IMR-90 (cell line): ENCODE results near the gene STARD13. TPM values are rescaled to one million over a fixed set of nuclear protein-coding genes. Genes with fewer than 3 reads are reported as not detected.

Experiments used
- ATAC-seq: fragments of 200-7000 bp; cut with Tn5 transposase; 2 replicates; pipeline ENCODE4 v1.9.1; 2020; ENCODE audit warnings: low read depth, mild to moderate bottlenecking, moderate library complexity
- BruUV-seq: library from RNA; stranded (reverse); fragments of 400-500 nt; replicated peaks from 2 replicates; lab custom pipeline; 2021; lab: Mats Ljungman, UMichigan
- CTCF ChIA-PET: fragments of 300-600 bp; formaldehyde crosslinking; extraction: SDS; loops from one replicate; lab custom pipeline; 2021; ENCODE audit warnings: antibody characterized with exemption; lab: Yijun Ruan, JAX
- POLR2A ChIA-PET: fragments of 300-600 bp; sonication (Branson Sonifier 250); formaldehyde crosslinking; loops from one replicate; lab custom pipeline; 2022; ENCODE audit warnings: antibody characterized with exemption; ENCODE audit not compliant: unreplicated experiment; lab: Charles Lee
- DNase-seq: peaks from one replicate; pipeline ENCODE4 v3.0.0; 2013
- H2AFZ ChIP-seq: replicated peaks from 2 replicates; pipeline ENCODE3; 2013; ENCODE audit warnings: low read length, mild to moderate bottlenecking; ENCODE audit not compliant: poor library complexity
- H2AK5ac ChIP-seq: 2 replicates; pipeline ENCODE4 v1.6.1; 2013; ENCODE audit warnings: low read depth, low read length, inconsistent platforms
- H2AK9ac ChIP-seq: replicated peaks from 2 replicates; pipeline ENCODE3; 2013; ENCODE audit warnings: mild to moderate bottlenecking, low read depth, low read length, moderate library complexity; ENCODE audit not compliant: poor library complexity
- H2BK120ac ChIP-seq: 2 replicates; pipeline ENCODE4 v1.6.1; 2013; ENCODE audit warnings: low read depth, low read length, inconsistent platforms
- H2BK15ac ChIP-seq: 3 replicates; pipeline ENCODE4 v1.6.1; 2013; ENCODE audit warnings: low read depth, low read length, inconsistent platforms
- H2BK20ac ChIP-seq: 2 replicates; pipeline ENCODE4 v1.6.1; 2013; ENCODE audit warnings: low read depth, mild to moderate bottlenecking, inconsistent platforms, low read length, moderate library complexity
- H2BK5ac ChIP-seq: 2 replicates; pipeline ENCODE4 v1.6.1; 2013; ENCODE audit warnings: mild to moderate bottlenecking, low read depth, low read length, inconsistent platforms; ENCODE audit not compliant: poor library complexity, severe bottlenecking
- H3K14ac ChIP-seq: replicated peaks from 2 replicates; pipeline ENCODE4 v1.6.1; 2013; ENCODE audit warnings: low read depth, low read length, inconsistent platforms
- H3K18ac ChIP-seq: 2 replicates; pipeline ENCODE4 v1.6.1; 2013; ENCODE audit warnings: low read depth, low read length, control low read depth
- H3K23ac ChIP-seq: 2 replicates; pipeline ENCODE4 v1.6.1; 2013; ENCODE audit warnings: low read depth, low read length, inconsistent platforms
- H3K27ac ChIP-seq: 2 replicates; pipeline ENCODE4 v1.5.1; 2013; ENCODE audit warnings: mild to moderate bottlenecking, control low read depth, low read length; ENCODE audit not compliant: insufficient read depth
- H3K27me3 ChIP-seq: 2 replicates; pipeline ENCODE4 v1.6.1; 2013; ENCODE audit warnings: low read length; ENCODE audit not compliant: control insufficient read depth, insufficient read depth
- H3K36me3 ChIP-seq: 2 replicates; pipeline ENCODE4 v1.6.1; 2013; ENCODE audit warnings: low read length, mixed read lengths; ENCODE audit not compliant: control insufficient read depth, insufficient read depth
- H3K4ac ChIP-seq: 2 replicates; pipeline ENCODE4 v1.6.1; 2013; ENCODE audit warnings: low read depth, low read length, inconsistent platforms
- H3K4me1 ChIP-seq: 2 replicates; pipeline ENCODE4 v1.6.1; 2013; ENCODE audit warnings: low read length, mixed read lengths; ENCODE audit not compliant: control insufficient read depth, insufficient read depth
- H3K4me2 ChIP-seq: 2 replicates; pipeline ENCODE4 v1.6.1; 2013; ENCODE audit warnings: low read depth, mild to moderate bottlenecking, control low read depth, low read length, moderate library complexity
- H3K4me3 ChIP-seq: 2 replicates; pipeline ENCODE4 v1.5.1; 2013; ENCODE audit warnings: low read depth, mild to moderate bottlenecking, control low read depth, low read length, moderate library complexity; ENCODE audit not compliant: insufficient read depth
- H3K56ac ChIP-seq: 2 replicates; pipeline ENCODE4 v1.6.1; 2013; ENCODE audit warnings: low read length, inconsistent platforms; ENCODE audit not compliant: insufficient read depth; ENCODE audit errors: extremely low read depth
- H3K79me1 ChIP-seq, 2 experiments: 2 replicates each; pipeline ENCODE4 v1.6.1; 2013; ENCODE audit warnings: low read length in 2 of 2, inconsistent platforms in 1 of 2, low read depth in 1 of 2
- H3K9ac ChIP-seq: 2 replicates; pipeline ENCODE4 v1.6.1; 2013; ENCODE audit warnings: low read depth, low read length, control low read depth
- H3K9me1 ChIP-seq: 2 replicates; pipeline ENCODE4 v1.6.1; 2013; ENCODE audit warnings: low read length, inconsistent platforms; ENCODE audit not compliant: insufficient read depth
- H3K9me3 ChIP-seq: 2 replicates; pipeline ENCODE4 v1.6.1; 2013; ENCODE audit warnings: low read length; ENCODE audit not compliant: control insufficient read depth, insufficient read depth
- H4K20me1 ChIP-seq: 2 replicates; pipeline ENCODE4 v1.6.1; 2013; ENCODE audit warnings: low read length, inconsistent platforms; ENCODE audit not compliant: insufficient read depth
- H4K5ac ChIP-seq: 2 replicates; pipeline ENCODE4 v1.6.1; 2013; ENCODE audit warnings: mild to moderate bottlenecking, low read depth, low read length, control low read depth
- H4K8ac ChIP-seq, 2 experiments: 2 replicates each; pipeline ENCODE4 v1.6.1; 2013; ENCODE audit warnings: low read depth in 2 of 2, low read length in 2 of 2, control low read depth in 1 of 2, inconsistent platforms in 1 of 2
- H4K91ac ChIP-seq: 2 replicates; pipeline ENCODE4 v1.6.1; 2013; ENCODE audit warnings: low read depth, low read length, inconsistent platforms; ENCODE audit not compliant: insufficient read depth
- CEBPB ChIP-seq: IDR thresholded peaks from 2 replicates; pipeline ENCODE4 v1.6.1; 2012; ENCODE audit warnings: low read depth, low read length, improper control_type of control experiment
- CHD1 ChIP-seq: IDR thresholded peaks from 2 replicates; pipeline ENCODE4 v1.6.1; 2012; ENCODE audit warnings: low read depth, low read length, improper control_type of control experiment
- ELK1 ChIP-seq: fragments of 150-350 bp; IDR thresholded peaks from 2 replicates; pipeline ENCODE4 v1.6.1; 2016; ENCODE audit warnings: low read depth, mild to moderate bottlenecking, low read length, moderate library complexity, borderline replicate concordance
- FOS ChIP-seq: fragments of 150-350 bp; IDR thresholded peaks from 2 replicates; pipeline ENCODE4 v1.6.1; 2016; ENCODE audit warnings: low read depth, low read length
- MAZ ChIP-seq: IDR thresholded peaks from 2 replicates; pipeline ENCODE4 v1.6.1; 2012; ENCODE audit warnings: low read depth, mild to moderate bottlenecking, low read length, improper control_type of control experiment, moderate library complexity, borderline replicate concordance
- NFE2L2 ChIP-seq: fragments of 150-350 bp; IDR thresholded peaks from 2 replicates; pipeline ENCODE4 v1.6.1; 2016; ENCODE audit warnings: low read depth, mild to moderate bottlenecking, low read length
- POLR2A ChIP-seq: IDR thresholded peaks from 2 replicates; pipeline ENCODE4 v1.6.1; 2012; ENCODE audit warnings: mild to moderate bottlenecking, low read depth, low read length
- RAD21 ChIP-seq: IDR thresholded peaks from 2 replicates; pipeline ENCODE4 v1.6.1; 2012; ENCODE audit warnings: low read length, improper control_type of control experiment
- RCOR1 ChIP-seq: IDR thresholded peaks from 2 replicates; pipeline ENCODE4 v1.6.1; 2012; ENCODE audit warnings: mild to moderate bottlenecking, low read length, improper control_type of control experiment; ENCODE audit not compliant: insufficient replicate concordance
- RFX5 ChIP-seq: IDR thresholded peaks from 2 replicates; pipeline ENCODE4 v1.8.0; 2012; ENCODE audit warnings: low read depth, mild to moderate bottlenecking, low read length, moderate library complexity
- SMC3 ChIP-seq: fragments of 150-350 bp; IDR thresholded peaks from 2 replicates; pipeline ENCODE4 v1.6.1; 2016; ENCODE audit warnings: low read depth, mild to moderate bottlenecking, antibody characterized with exemption, low read length, moderate library complexity
- USF2 ChIP-seq: fragments of 150-350 bp; IDR thresholded peaks from 2 replicates; pipeline ENCODE4 v1.6.1; 2017; ENCODE audit warnings: mild to moderate bottlenecking, antibody characterized with exemption, low read length, low read depth
- WGBS, 2 experiments: methylation state at CpG; one replicate each; pipeline versions ENCODE4 v1.1.5 to v1.1.7; 2013; ENCODE audit warnings: missing lambda C conversion rate in 2 of 2; ENCODE audit not compliant: insufficient read length in 1 of 2; ENCODE audit errors: extremely low coverage in 2 of 2; 5-methylcytosine and 5-hydroxymethylcytosine counted together
- dilution Hi-C: fragments of 300-500 bp; cut with HindIII; formaldehyde crosslinking; loops from one replicate; pipeline ENCODE4 v1.14.3; 2018; ENCODE audit warnings: low sequenced_read_pairs; ENCODE audit not compliant: unreplicated experiment
- in situ Hi-C: fragments of 300-500 bp; cut with MboI; formaldehyde crosslinking; loops from 3 replicates; pipeline ENCODE4 v1.14.3; 2019; ENCODE audit warnings: low sequenced_read_pairs, inconsistent platforms, mixed read lengths
- intact Hi-C: fragments of 100-400 bp; cut with micrococcal nuclease; formaldehyde crosslinking; loops from 2 replicates; pipeline ENCODE4 v1.10.0; 2022
- polyA plus RNA-seq, 3 experiments: library from polyadenylated mRNA; depleted of rRNA; stranded (reverse); fragments of >200 nt; gene quantifications; 2 replicates each; pipeline ENCODE4 v1.2.3, GENCODE V29; 2012; ENCODE audit warnings: low replicate concordance in 1 of 3
- total RNA-seq: library from RNA; depleted of rRNA; stranded (reverse); fragments of >200 nt; gene quantifications from 2 replicates; pipeline ENCODE4 v1.2.3, GENCODE V29; 2012

STARD13 gene
- total and polyA plus RNA-seq, 2 of the 4 experiments (the other 2 are of a cell fraction) = 23.6 to 46.6 TPM

- POLR2A ChIA-PET = no interaction called here
- dilution Hi-C loops (no loop called here), in situ Hi-C loops (no loop called here), intact Hi-C loops (loop anchor here (5.0 kb wide), 1 partner anchor 524 kb away; the partner anchor contains the start of gene PDS5B)
- CTCF ChIA-PET = interaction anchor here (1.4 kb wide), 1 partner anchor 22 kb away, joined by 4 read pairs; no protein-coding TSS in a partner anchor
- peak overlapping the region; percentile 64; the same call in 1 of the 2 replicates for H3K23ac ChIP-seq
- no peak overlapping the region for H2AFZ ChIP-seq
- H2BK20ac ChIP-seq = peak overlapping the region; percentile 43; the same call in 1 of the 2 replicates
- peak; percentile 56 for DNase-seq
- H4K5ac ChIP-seq = peak overlapping the region; percentile 14
- BruUV-seq = no TSS peak
- peak overlapping the region; percentile 69 for H3K18ac ChIP-seq
- H2BK5ac ChIP-seq = peak overlapping the region; percentile 18
- H3K27me3 ChIP-seq = no peaks in the 10 kb centered on the region
- no peak overlapping the region for H2AK9ac ChIP-seq
- ATAC-seq = no peak
- H4K8ac ChIP-seq = peak overlapping the region; percentile 9 to 49; a peak in 3 of 4 replicates
- H2AK5ac ChIP-seq = peak overlapping the region; percentile 61; the same call in 1 of the 2 replicates
- H3K56ac ChIP-seq = no peak overlapping the region
- H3K36me3 ChIP-seq = peaks cover 58% of the 10 kb centered on the region
- 85% methylated on average over 4 of the region's 14 CpGs; no CpG with 5 or more reads in 1 of the 2 experiments for WGBS, 2 experiments
- H4K20me1 ChIP-seq = peaks cover 11% of the 10 kb centered on the region; the same call in 1 of the 2 replicates
- peaks cover 55% of the 10 kb centered on the region for H3K9me1 ChIP-seq
- H2BK15ac ChIP-seq = peak overlapping the region; percentile 65; the same call in 1 of the 3 replicates
- no peak overlapping the region for H3K9ac ChIP-seq
- no peaks in the 10 kb centered on the region for H3K9me3 ChIP-seq
- H3K27ac ChIP-seq = peak overlapping the region; percentile 59; the same call in 1 of the 2 replicates
- peaks cover 55% of the 10 kb centered on the region for H3K4me1 ChIP-seq
- peak overlapping the region; percentile 73 for H3K4ac ChIP-seq
- H3K4me2 ChIP-seq = no peak overlapping the region
- peak overlapping the region; percentile 57 for H4K91ac ChIP-seq
- H3K14ac ChIP-seq = peak overlapping the region; percentile 65
- TF ChIP-seq RCOR1 (no peak), MAZ (no peak), FOS (no peak), SMC3 (no peak), USF2 (no peak), CEBPB (no peak), POLR2A (no peak), RAD21 (no peak), ELK1 (no peak), RFX5 (no peak), NFE2L2 (no peak), CHD1 (no peak)
- H3K79me1 ChIP-seq = peaks cover 39 to 75% of the 10 kb centered on the region in 2 experiments
- no peak overlapping the region for H3K4me3 ChIP-seq
- H2BK120ac ChIP-seq = peak overlapping the region; percentile 73
Measured at GRCh38 chr13:33110713-33111413, 174.7 kb downstream of the STARD13 start.
